NB4 (cell line): ENCODE data around the gene CEP104.

ENCODE experiments used
- MAX ChIP-seq: IDR thresholded peaks from 2 replicates; pipeline ENCODE4 v1.6.1; 2011; ENCODE audit warnings: low read depth, low read length
- TF ChIP-seq, protein P1 (sequence below): IDR thresholded peaks from one replicate; pipeline ENCODE4 v1.5.1; 2012; ENCODE audit warnings: low read depth, low read length

GRCh38 chr1:3904006-3904842, 47.2 kb upstream of the CEP104 start:
- TF ChIP-seq MAX, result no peak
- TF ChIP-seq, protein P1, sequence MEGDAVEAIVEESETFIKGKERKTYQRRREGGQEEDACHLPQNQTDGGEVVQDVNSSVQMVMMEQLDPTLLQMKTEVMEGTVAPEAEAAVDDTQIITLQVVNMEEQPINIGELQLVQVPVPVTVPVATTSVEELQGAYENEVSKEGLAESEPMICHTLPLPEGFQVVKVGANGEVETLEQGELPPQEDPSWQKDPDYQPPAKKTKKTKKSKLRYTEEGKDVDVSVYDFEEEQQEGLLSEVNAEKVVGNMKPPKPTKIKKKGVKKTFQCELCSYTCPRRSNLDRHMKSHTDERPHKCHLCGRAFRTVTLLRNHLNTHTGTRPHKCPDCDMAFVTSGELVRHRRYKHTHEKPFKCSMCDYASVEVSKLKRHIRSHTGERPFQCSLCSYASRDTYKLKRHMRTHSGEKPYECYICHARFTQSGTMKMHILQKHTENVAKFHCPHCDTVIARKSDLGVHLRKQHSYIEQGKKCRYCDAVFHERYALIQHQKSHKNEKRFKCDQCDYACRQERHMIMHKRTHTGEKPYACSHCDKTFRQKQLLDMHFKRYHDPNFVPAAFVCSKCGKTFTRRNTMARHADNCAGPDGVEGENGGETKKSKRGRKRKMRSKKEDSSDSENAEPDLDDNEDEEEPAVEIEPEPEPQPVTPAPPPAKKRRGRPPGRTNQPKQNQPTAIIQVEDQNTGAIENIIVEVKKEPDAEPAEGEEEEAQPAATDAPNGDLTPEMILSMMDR, result no peak
